ENCODE data around the gene PABPN1L.
"Not testable (repeated sequence)": the region's sequence is repeated elsewhere in the genome, so short reads cannot be mapped to it uniquely, and the experiment has no call there.

The PABPN1L gene

GRCh38 chr16:88894681-88895300 is 28.3 kb upstream of the PABPN1L start:
- no peak for DNase-seq (ENCODE audit: insufficient read length, low spot score)
- FAIRE-seq = no peak
- TF ChIP-seq POLR2A (IDR thresholded peaks at IDR 0.05; ENCODE audit: low read depth, low read length) = no peak

- not testable (repeated sequence) for FAIRE-seq
Measured at GRCh38 chr16:88894266-88894665, 27.8 kb upstream of the PABPN1L start.

GRCh38 chr16:88893127-88893968 is 26.9 kb upstream of the PABPN1L start:
- DNase-seq (ENCODE audit: insufficient read length, low spot score) = no peak
- TF ChIP-seq POLR2A (IDR thresholded peaks at IDR 0.05; ENCODE audit: low read depth, low read length) = no peak
- no peak for FAIRE-seq

More at GRCh38 chr16:88894266-88894665, 27.8 kb upstream of the PABPN1L start:
- DNase-seq (ENCODE audit: insufficient read length, low spot score) = not testable (repeated sequence)

GRCh38 chr16:88892065-88892464 is 25.6 kb upstream of the PABPN1L start:
- no peak for FAIRE-seq
- TF ChIP-seq POLR2A (IDR thresholded peaks at IDR 0.05; ENCODE audit: low read depth, low read length) = no peak
- DNase-seq (ENCODE audit: insufficient read length, low spot score) = no peak

GRCh38 chr16:88891083-88891482 is 24.6 kb upstream of the PABPN1L start:
- FAIRE-seq (no peak), DNase-seq (ENCODE audit: insufficient read length, low spot score) (no peak)

GRCh38 chr16:88889702-88890352 is 23.4 kb upstream of the PABPN1L start:
- not testable (repeated sequence) for DNase-seq (ENCODE audit: insufficient read length, low spot score); FAIRE-seq

More at GRCh38 chr16:88891083-88891482, 24.6 kb upstream of the PABPN1L start:
- TF ChIP-seq POLR2A (IDR thresholded peaks at IDR 0.05; ENCODE audit: low read depth, low read length) = no peak

GRCh38 chr16:88888461-88889387 is 22.3 kb upstream of the PABPN1L start:
- no peak for FAIRE-seq
- no peak for TF ChIP-seq POLR2A (IDR thresholded peaks at IDR 0.05; ENCODE audit: low read depth, low read length)

GRCh38 chr16:88888057-88888456 is 21.6 kb upstream of the PABPN1L start:
- DNase-seq (ENCODE audit: insufficient read length, low spot score) = no peak
- FAIRE-seq = no peak
- no peak for TF ChIP-seq POLR2A (IDR thresholded peaks at IDR 0.05; ENCODE audit: low read depth, low read length)

More at GRCh38 chr16:88888461-88889387, 22.3 kb upstream of the PABPN1L start:
- DNase-seq (ENCODE audit: insufficient read length, low spot score) = no peak

- FAIRE-seq (no peak), DNase-seq (ENCODE audit: insufficient read length, low spot score) (no peak)
- TF ChIP-seq POLR2A (IDR thresholded peaks at IDR 0.05; ENCODE audit: low read depth, low read length) = no peak
Measured at GRCh38 chr16:88886845-88887521, 20.5 kb upstream of the PABPN1L start.

GRCh38 chr16:88886420-88886844 is 20.0 kb upstream of the PABPN1L start:
- no peak for FAIRE-seq
- DNase-seq (ENCODE audit: insufficient read length, low spot score) = no peak
- TF ChIP-seq POLR2A (IDR thresholded peaks at IDR 0.05; ENCODE audit: low read depth, low read length) = no peak

- no peak for DNase-seq (ENCODE audit: insufficient read length, low spot score)
- no peak for FAIRE-seq
- TF ChIP-seq POLR2A (IDR thresholded peaks at IDR 0.05; ENCODE audit: low read depth, low read length) = no peak
Measured at GRCh38 chr16:88885693-88886280, 19.3 kb upstream of the PABPN1L start.

- TF ChIP-seq POLR2A (IDR thresholded peaks at IDR 0.05; ENCODE audit: low read depth, low read length) = no peak
- DNase-seq (ENCODE audit: insufficient read length, low spot score) (no peak), FAIRE-seq (no peak)
Measured at GRCh38 chr16:88884569-88885271, 18.3 kb upstream of the PABPN1L start.

Measured in H54 (cell line).